Prostate gland (tissue), 2 donors: ENCODE measurements around the gene MAP2K3. TPM values are rescaled to one million over a fixed set of nuclear protein-coding genes. Genes with fewer than 3 reads are reported as not detected.
"Not testable (repeated sequence)": the region's sequence is repeated elsewhere in the genome, so short reads cannot be mapped to it uniquely, and the experiment has no call there.

Experiments
- DNase-seq: peaks from one replicate; pipeline ENCODE4 v3.0.0-alpha.2; 2019; ENCODE audit warnings: low spot score
- H3K27ac ChIP-seq, 2 donors: fragments of 200-600 bp; sonication (generic); 2 replicates each; pipeline ENCODE4 v1.5.1; 2017 to 2019
- H3K27me3 ChIP-seq: fragments of 200-600 bp; sonication (generic); replicated peaks from 2 replicates; pipeline ENCODE4 v1.5.1; 2019; ENCODE audit not compliant: insufficient read depth
- H3K36me3 ChIP-seq, 2 donors: fragments of 200-600 bp; sonication (generic); 1 replicate in 1 of 2; 2 replicates in 1 of 2; pipeline versions ENCODE4 v1.5.1 to v1.8.1; 2017 to 2019
- H3K4me1 ChIP-seq: fragments of 200-600 bp; sonication (generic); replicated peaks from 2 replicates; pipeline ENCODE4 v1.5.1; 2019
- H3K4me3 ChIP-seq, 2 donors: fragments of 200-600 bp; sonication (generic); 2 replicates each; pipeline ENCODE4 v1.5.1; 2017 to 2019
- H3K9me3 ChIP-seq: fragments of 200-600 bp; sonication (generic); 2 replicates; pipeline ENCODE4 v1.5.1; 2017
- POLR2A ChIP-seq: fragments of 450-650 bp; IDR thresholded peaks from one replicate; pipeline ENCODE4 v1.6.1; 2016; ENCODE audit warnings: antibody characterized with exemption, mild to moderate bottlenecking
- POLR2AphosphoS5 ChIP-seq: sonication (generic); formaldehyde crosslinking; IDR thresholded peaks from one replicate; pipeline ENCODE4 v1.6.1; 2017; ENCODE audit warnings: antibody characterized with exemption
- WGBS: methylation state at CpG from one replicate; pipeline ENCODE4 v1.1.5; 2018; 5-methylcytosine and 5-hydroxymethylcytosine counted together
- intact Hi-C: fragments of 100-400 bp; cut with DNase I; formaldehyde crosslinking; loops from one replicate; pipeline ENCODE4 v1.14.2; 2022
- total RNA-seq, 2 donors: library from RNA; depleted of rRNA; stranded (reverse); fragments of >200 nt; gene quantifications; one replicate each; pipeline ENCODE4 v1.1.0, GENCODE V29; 2016
- TF ChIP-seq, protein P1 (sequence below), 4 experiments: fragments of 200-600 bp in 2 of 4; fragments of 450-650 bp in 2 of 4; sonication (generic) in 2 of 4; IDR thresholded peaks; 1 replicate in 3 of 4; 2 replicates in 1 of 4; pipeline ENCODE4 v1.5.1; 2016 to 2019; ENCODE audit warnings: antibody characterized with exemption in 4 of 4, mild to moderate bottlenecking in 2 of 4, moderate library complexity in 2 of 4

MAP2K3 gene
- total RNA-seq, 2 donors from 2014 or later = 24.0 to 25.9 TPM

DNA sequence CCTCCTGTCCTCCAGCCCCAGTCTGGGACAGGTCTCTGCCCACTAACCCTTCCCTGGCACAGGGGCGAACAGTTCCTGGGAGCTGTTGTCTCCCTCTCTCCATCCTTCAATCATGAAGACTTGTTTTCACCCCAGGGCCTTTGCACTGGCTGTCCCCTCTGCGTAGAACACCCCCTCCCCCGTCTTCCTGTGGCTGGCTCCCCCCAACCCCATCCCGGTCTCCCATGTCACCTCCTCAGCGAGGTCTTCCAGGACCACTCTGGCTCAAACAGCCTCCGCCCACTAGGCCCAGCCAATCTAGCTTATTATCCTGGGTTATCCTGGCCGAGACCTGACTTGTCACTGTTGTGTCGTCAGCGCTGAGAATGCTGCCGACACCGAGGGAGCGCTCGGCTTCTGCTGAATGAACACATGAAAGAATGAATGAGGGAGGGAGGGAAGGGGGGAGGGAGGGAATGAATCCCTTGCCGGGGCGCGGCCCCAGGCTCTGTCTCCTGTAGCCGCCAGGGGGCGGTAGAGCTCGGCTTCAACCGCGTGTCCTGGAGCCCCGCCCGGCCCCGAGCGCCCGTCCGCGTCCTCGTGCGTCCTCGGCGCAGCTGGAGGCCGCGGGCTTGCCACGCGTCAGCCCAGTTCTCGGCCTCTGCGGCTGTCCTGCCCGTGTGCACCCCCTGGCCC, 31.8 kb downstream of the MAP2K3 start:
- 55% methylated on average over 7 of the region's 39 CpGs for WGBS
- DNase-seq, H3K27me3 ChIP-seq, H3K36me3 ChIP-seq, H3K27ac ChIP-seq, H3K4me1 ChIP-seq, H3K4me3 ChIP-seq, H3K9me3 ChIP-seq, intact Hi-C loops: not testable (repeated sequence)

DNA sequence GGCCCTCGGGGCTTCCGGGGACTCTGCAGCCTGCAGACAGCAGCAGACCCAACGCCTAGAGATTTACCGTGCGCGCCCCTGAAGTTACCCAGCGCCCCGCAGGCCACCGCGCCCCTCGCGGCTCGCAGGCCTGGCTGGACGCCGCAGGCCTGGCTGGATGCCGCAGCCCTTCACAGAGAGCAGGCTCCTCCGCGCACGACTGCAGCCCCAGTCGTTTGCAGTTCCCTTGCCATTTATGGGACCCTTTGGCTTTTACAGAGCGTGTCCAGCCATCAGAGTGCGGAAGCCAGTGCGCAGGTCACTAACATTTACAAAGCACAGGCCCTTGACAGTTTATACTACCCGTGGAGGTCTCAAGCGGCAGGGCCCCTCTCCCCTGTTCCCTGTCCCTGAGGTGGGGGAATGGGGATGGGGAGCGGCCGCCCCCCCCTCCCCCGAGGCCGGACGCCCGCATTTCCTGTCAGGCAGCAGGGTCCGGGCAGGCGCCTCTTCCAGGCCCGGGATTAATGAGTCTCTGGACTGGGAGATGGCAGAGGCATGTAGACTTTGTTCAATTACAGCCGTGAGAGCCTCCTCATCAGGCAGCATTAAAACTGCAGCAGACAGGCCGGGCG, 32.5 kb downstream of the MAP2K3 start:
- intact Hi-C loops, H3K9me3 ChIP-seq, H3K4me1 ChIP-seq, H3K4me3 ChIP-seq, DNase-seq, H3K36me3 ChIP-seq, H3K27me3 ChIP-seq: not testable (repeated sequence)
- 11% methylated on average over 18 of the region's 37 CpGs for WGBS
- H3K27ac ChIP-seq = peak overlapping the region in 1 of 2 donors; percentile 14

GRCh38 chr17:21317821-21318220, 33.3 kb downstream of the MAP2K3 start:
- not testable (repeated sequence) for H3K27ac ChIP-seq

GRCh38 chr17:21318439-21318838, 33.9 kb downstream of the MAP2K3 start:
- intact Hi-C loops = no loop called here
- no peak for DNase-seq
- 64% methylated on average over 17 of the region's 17 CpGs for WGBS
- TF ChIP-seq POLR2AphosphoS5 (no peak), POLR2A (no peak)
- TF ChIP-seq, protein P1, sequence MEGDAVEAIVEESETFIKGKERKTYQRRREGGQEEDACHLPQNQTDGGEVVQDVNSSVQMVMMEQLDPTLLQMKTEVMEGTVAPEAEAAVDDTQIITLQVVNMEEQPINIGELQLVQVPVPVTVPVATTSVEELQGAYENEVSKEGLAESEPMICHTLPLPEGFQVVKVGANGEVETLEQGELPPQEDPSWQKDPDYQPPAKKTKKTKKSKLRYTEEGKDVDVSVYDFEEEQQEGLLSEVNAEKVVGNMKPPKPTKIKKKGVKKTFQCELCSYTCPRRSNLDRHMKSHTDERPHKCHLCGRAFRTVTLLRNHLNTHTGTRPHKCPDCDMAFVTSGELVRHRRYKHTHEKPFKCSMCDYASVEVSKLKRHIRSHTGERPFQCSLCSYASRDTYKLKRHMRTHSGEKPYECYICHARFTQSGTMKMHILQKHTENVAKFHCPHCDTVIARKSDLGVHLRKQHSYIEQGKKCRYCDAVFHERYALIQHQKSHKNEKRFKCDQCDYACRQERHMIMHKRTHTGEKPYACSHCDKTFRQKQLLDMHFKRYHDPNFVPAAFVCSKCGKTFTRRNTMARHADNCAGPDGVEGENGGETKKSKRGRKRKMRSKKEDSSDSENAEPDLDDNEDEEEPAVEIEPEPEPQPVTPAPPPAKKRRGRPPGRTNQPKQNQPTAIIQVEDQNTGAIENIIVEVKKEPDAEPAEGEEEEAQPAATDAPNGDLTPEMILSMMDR (IDR thresholded peaks at IDR 0.05) = no peak
- no peak overlapping the region for H3K4me3 ChIP-seq
- no peaks in the 10 kb centered on the region for H3K4me1 ChIP-seq
- no peak overlapping the region for H3K27ac ChIP-seq
- H3K36me3 ChIP-seq = no peaks in the 10 kb centered on the region
- H3K27me3 ChIP-seq = no peaks in the 10 kb centered on the region
- no peaks in the 10 kb centered on the region for H3K9me3 ChIP-seq

More at GRCh38 chr17:21317821-21318220, 33.3 kb downstream of the MAP2K3 start:
- H3K9me3 ChIP-seq, H3K4me1 ChIP-seq, H3K36me3 ChIP-seq, H3K4me3 ChIP-seq, DNase-seq, H3K27me3 ChIP-seq, intact Hi-C loops: not testable (repeated sequence)
- 89% methylated on average over 18 of the region's 18 CpGs for WGBS

GRCh38 chr17:21318856-21319255, 34.3 kb downstream of the MAP2K3 start:
- WGBS = 92% methylated on average over 7 of the region's 7 CpGs
- H3K4me3 ChIP-seq, H3K27ac ChIP-seq, DNase-seq, intact Hi-C loops, H3K4me1 ChIP-seq, H3K27me3 ChIP-seq, H3K9me3 ChIP-seq, H3K36me3 ChIP-seq: not testable (repeated sequence)

- 92% methylated on average over 4 of the region's 4 CpGs for WGBS
Observed at GRCh38 chr17:21319256-21319655, 34.7 kb downstream of the MAP2K3 start.

GRCh38 chr17:21319686-21320375, 35.3 kb downstream of the MAP2K3 start:
- not testable (repeated sequence) for H3K27me3 ChIP-seq, H3K36me3 ChIP-seq, H3K9me3 ChIP-seq, H3K27ac ChIP-seq, H3K4me1 ChIP-seq, DNase-seq, H3K4me3 ChIP-seq
- 73% methylated on average over 11 of the region's 11 CpGs for WGBS
- intact Hi-C loops = loop anchor here (5.0 kb wide), 1 partner anchor 33 kb away; no protein-coding TSS in a partner anchor

More at GRCh38 chr17:21319256-21319655, 34.7 kb downstream of the MAP2K3 start:
- H3K9me3 ChIP-seq, H3K4me1 ChIP-seq, DNase-seq, H3K27ac ChIP-seq, intact Hi-C loops, H3K27me3 ChIP-seq, H3K4me3 ChIP-seq, H3K36me3 ChIP-seq: not testable (repeated sequence)

- 87% methylated on average over 4 of the region's 4 CpGs for WGBS
- not testable (repeated sequence) for H3K4me1 ChIP-seq, H3K27me3 ChIP-seq, H3K4me3 ChIP-seq, H3K36me3 ChIP-seq, H3K9me3 ChIP-seq, H3K27ac ChIP-seq, DNase-seq
- intact Hi-C loops = loop anchor here (5.0 kb wide), 1 partner anchor 33 kb away; no protein-coding TSS in a partner anchor
Observed at GRCh38 chr17:21320430-21320829, 35.9 kb downstream of the MAP2K3 start.

DNA sequence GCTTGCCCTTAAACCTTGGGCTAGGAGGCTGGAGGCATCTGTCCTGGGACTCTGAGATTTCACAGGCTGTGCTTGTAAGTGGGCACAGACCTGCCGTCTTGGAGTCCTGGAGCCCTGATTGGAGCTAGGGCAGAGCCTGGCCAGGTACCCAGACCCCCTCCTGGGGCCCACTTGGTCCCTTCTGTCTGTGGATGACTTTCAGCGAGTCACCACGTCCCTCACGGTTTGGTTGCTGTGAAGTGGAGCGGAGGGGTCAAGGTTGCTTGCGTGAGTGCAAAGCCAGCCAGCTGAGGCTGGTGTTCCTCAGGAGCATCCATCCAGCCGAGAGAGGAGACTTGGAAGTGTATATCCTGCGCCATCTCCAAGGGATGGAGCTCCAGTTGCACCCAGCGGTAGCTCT, 36.5 kb downstream of the MAP2K3 start:
- not testable (repeated sequence) for H3K27ac ChIP-seq
- intact Hi-C loops = loop anchor here (5.0 kb wide), 1 partner anchor 34 kb away; no protein-coding TSS in a partner anchor

GRCh38 chr17:21321744-21322191, 37.3 kb downstream of the MAP2K3 start:
- intact Hi-C loops = loop anchor here (5.0 kb wide), 1 partner anchor 34 kb away; no protein-coding TSS in a partner anchor
- DNase-seq = not testable (repeated sequence)
- 86% methylated on average over 9 of the region's 9 CpGs for WGBS

More for the DNA sequence above, 36.5 kb downstream of the MAP2K3 start:
- not testable (repeated sequence) for H3K36me3 ChIP-seq, H3K9me3 ChIP-seq, H3K27me3 ChIP-seq, DNase-seq, H3K4me1 ChIP-seq, H3K4me3 ChIP-seq
- 76% methylated on average over 9 of the region's 9 CpGs for WGBS

More at GRCh38 chr17:21321744-21322191, 37.3 kb downstream of the MAP2K3 start:
- not testable (repeated sequence) for H3K36me3 ChIP-seq, H3K4me1 ChIP-seq, H3K27me3 ChIP-seq, H3K4me3 ChIP-seq, H3K9me3 ChIP-seq, H3K27ac ChIP-seq
